ENCODE data around the gene RAPGEF1.

The RAPGEF1 gene

DNA sequence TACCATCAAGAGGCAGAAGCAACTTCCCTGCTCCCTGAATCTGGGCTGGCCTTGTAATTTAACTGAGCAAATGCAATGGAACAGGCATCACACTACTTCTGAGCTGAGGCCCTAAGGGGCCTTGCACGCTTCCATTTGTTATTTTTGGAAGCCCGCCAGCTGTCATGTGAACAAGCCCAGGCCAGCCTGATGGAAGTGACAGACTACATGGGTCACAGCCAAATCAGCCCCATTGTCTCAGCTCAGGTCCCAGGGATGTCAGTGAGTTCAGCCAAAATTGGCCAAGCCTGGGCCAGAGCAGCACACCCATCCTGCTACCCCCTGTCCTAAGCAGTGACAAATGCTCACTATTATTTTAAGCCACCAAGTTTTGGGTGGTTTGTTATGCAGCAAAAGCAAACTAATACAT is 121.8 kb downstream of the RAPGEF1 start:
- no peak for DNase-seq

DNA sequence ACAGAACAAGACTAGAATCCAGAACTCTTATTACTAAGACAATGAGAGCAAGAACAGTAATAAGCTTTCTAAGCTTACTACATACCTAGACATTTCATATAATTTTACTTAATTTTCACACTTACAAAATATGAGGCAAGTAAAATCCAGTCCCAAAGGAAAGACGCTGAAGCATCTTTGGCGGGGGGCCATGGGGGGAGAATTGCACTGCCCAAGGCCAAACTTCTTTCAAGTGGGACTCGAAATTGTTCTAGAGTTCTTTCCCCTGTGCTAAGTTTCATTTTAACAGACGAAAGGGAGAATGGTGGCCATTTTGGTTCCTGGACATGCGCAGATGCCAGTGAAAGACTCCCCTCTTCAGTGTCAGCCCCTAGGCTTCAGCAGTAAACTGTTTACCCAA is 122.3 kb downstream of the RAPGEF1 start:
- DNase-seq, result no peak

- DNase-seq, result no peak
Measured at GRCh38 chr9:131616983-131617604, 122.8 kb downstream of the RAPGEF1 start.

DNA sequence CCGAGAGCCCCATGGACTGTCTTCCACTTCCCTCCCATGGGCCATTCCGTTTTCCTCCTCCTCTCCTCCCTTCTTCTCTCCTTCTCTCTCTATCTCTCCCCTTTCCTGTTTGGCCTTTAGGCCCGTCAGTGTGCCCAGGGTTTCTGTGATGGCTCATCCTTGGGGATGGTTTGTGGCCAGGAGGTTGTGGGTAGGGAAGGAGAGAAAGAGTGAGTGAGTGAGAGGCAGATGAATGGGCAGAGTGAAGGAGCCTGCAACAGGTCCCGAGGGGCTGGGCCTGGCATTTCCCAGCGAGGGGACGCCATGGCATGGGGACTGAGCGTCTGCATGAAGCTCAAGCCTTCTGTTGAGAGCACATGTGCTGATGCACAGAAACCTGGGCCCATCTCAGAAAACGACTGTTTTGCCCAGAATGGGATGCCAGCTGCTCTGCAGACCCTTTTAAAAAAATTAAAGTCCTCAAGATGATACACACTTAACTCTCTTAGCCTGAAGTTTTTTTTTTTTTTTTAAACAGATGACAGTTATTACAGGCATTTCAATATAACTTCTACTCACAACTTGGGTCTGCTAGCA is 125.4 kb downstream of the RAPGEF1 start:
- DNase-seq, result no peak

GRCh38 chr9:131613921-131614320 is 126.0 kb downstream of the RAPGEF1 start:
- no peak for DNase-seq

- DNase-seq, result no peak
Measured at GRCh38 chr9:131612851-131613250, 127.0 kb downstream of the RAPGEF1 start.

GRCh38 chr9:131611586-131612315 is 128.1 kb downstream of the RAPGEF1 start:
- no peak for DNase-seq

GRCh38 chr9:131610231-131610761 is 129.6 kb downstream of the RAPGEF1 start:
- DNase-seq, result no peak

DNA sequence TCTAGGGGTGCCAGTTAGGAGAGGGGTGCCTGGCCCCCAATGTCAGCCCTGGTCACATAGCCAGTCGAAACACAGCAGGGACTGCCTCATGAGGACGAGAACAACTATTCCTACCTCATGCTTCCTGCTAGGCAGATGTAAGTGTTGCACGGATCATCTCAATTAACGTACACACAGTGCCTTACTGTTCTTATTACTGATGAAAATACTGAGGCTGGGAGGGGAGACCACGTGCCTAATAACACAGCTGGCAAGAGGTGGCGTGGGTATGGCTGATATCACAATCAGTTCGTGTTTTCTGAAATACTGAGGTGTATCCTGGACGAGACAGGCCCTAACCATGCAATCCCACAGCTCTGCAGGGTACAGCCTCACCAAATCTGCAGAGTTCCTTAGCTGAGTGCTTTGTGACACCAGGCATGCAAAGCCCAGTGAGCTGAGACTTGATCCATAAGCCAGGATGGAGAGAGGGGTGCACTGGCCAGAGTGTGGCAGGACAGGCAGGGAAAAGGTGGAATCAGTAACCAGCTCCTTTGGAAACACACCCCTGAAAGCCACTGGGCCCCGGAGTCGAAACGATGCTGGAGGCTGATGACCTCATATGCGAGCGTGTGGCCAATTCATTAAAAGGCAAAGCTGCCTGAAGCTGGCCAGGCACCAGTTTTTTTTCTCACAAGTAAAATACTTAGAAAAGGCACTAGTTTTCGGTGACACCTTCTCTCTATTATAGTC is 130.6 kb downstream of the RAPGEF1 start:
- DNase-seq, result no peak

- DNase-seq, result no peak
Measured at GRCh38 chr9:131608493-131609037, 131.3 kb downstream of the RAPGEF1 start.

DNA sequence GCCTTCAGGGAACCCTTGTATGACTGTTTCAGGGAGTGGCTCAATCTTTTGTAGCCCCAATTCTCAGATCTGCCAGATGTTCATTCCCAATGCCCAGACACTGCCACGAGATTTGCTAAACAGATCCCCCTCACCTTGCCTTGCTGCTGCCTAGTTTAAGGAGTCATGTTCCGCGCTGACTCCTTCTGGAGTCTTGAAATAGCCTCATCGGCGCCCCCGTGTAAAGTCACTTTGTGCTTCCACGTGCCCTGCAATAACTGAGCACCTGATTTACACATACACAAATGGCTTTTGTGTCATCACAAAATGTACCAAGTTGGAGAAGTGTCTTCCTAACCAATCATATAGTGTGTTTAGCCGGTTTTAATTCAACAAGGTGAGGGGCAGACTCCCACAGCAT is 132.3 kb downstream of the RAPGEF1 start:
- no peak for DNase-seq

GRCh38 chr9:131606896-131607567 is 132.8 kb downstream of the RAPGEF1 start:
- DNase-seq, result no peak

DNA sequence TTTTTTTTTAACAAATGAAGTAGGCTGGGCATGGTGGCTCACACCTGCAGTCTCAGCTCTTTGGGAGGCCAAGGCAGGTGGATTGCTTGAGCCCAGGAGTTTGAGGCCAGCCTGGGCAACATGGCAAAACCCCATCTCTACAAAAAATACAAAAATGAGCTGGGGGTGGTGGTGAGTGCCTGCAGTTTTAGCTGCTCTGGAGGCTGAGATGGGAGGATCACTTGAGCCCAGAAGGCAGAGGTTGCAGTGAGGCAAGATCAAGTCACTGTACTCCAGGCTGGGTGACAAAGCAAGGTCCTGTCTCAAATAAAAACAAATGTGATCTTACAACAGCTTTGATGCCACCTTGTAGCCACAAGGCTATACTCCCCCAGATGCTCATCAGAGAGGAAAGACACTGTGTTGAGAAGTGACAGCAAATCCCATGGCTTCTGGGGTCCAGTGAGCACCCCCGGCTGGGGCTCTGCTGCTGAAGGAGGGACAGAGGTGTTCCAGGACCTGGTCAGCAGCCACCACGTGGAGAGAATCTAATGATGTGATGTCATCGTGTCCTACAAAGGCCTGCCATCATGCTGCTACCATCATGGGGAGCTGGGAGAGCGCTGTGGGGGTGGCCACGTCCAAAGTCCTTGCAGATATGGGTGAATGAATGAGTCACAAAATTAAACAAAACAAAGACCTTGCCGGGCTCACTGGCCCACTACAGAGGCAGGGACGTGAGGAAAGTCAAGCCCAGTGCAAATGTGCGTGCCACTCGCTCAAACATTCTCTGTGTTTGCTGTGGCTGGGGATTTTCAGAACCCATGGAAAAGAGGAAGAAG is 133.9 kb downstream of the RAPGEF1 start:
- DNase-seq, result no peak

GRCh38 chr9:131603711-131604439 is 136.0 kb downstream of the RAPGEF1 start:
- no peak for DNase-seq

DNA sequence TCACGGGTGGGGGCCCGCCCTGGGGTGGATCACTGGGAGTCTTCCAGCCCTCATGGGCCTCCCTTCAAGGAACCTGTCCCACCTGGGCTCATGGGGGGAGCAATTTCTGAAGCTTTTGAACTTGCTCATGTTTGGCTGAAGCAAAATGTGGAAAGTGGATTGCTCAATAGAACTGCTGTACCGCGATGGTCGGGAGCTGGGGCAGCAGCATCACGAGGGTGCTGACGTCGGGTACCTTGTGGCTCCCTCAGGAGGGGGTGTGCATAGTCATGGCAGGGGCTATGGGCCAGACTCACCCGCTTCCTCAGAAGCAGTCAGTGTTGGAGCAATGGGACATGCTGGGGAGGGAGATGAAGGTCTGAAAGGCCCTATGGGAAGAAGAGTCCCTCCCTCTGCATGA is 136.7 kb downstream of the RAPGEF1 start:
- DNase-seq, result no peak

DNA sequence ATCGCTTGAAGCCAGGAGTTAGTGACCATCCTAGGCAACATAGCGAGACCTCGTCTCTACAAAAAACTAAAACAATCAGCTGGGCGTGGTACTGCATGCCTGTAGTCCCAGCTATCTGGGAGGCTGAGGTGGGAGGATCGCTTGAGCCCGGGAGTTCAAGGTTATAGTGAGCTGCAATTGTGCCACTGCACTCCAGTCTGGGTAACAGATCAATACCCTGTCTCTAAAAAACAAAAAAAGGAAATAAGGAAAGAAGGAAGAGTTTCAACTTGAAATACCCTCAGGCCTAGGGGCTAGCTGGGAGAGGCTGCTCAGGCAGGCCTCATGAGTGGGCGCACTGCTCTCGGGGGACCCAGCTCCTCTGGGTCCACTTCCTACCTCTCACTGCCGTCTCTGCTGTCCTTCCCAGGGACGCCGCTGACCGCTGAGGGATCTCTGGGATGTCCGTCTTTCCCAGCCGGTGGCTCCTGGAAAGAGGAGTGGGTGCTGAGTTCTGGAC is 138.1 kb downstream of the RAPGEF1 start:
- no peak for DNase-seq

- no peak for DNase-seq
Measured at GRCh38 chr9:131598121-131598520, 141.8 kb downstream of the RAPGEF1 start.

DNA sequence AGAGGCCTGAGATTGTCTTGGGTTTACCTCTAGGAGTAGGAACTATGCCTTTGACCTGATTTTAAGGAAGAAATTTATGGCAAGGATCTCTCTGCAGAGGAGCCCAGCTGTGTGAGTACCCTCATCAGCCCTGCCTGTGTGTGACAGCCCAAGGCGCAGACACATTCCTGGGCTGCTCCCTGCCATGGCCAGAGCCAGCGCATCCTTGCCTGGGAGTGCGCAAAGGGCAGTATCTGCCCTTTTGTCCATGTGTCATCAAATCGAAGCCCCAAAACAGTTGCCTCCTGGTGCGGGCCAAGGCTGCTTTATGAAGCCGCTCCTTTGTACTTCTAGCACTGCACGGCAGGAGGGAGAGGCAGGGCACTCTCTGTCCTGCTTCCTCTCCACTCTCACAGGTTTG is 142.6 kb downstream of the RAPGEF1 start:
- no peak for DNase-seq

DNA sequence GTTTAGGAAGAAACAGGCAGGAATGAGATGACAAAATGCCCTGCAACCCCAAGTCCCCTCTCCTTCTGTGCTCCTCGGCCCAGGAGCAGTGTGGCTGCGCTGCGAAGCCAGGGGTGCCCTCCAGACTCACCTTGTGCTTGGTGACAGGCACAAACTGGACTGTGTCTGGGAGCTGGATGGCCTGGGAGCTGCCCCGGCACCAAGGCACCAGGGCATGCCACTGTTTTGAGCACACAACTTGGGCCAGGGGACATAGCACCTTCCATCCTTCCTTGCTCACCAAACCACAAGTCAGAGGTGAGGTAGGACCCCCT is 143.5 kb downstream of the RAPGEF1 start:
- no peak for DNase-seq

- no peak for DNase-seq
Measured at GRCh38 chr9:131595696-131596429, 144.0 kb downstream of the RAPGEF1 start.

All from effector CD4-positive, alpha-beta T cell (primary cell).